VCaP (cell line): ENCODE results near the gene ZNF573.
"Not testable (repeated sequence)": the region's sequence is repeated elsewhere in the genome, so short reads cannot be mapped to it uniquely, and the experiment has no call there.

Experiments
- H3K27ac ChIP-seq: fragments of 450-650 bp; 2 replicates; pipeline ENCODE4 v1.5.1; 2017
- CTCF ChIP-seq: fragments of 450-650 bp; conservative IDR thresholded peaks from 2 replicates; pipeline ENCODE4 v1.5.1; 2017; ENCODE audit warnings: mild to moderate bottlenecking, moderate library complexity

The ZNF573 gene

GRCh38 chr19:37779127-37780005 lies at the start of gene ZNF573:
Gene ZNF573 (minus strand): TSS chr19:37779586. CDS start chr19:37773729, 5,857 bp downstream.
- peak within 1 kb of the TSS; percentile 85 for H3K27ac ChIP-seq
- no peak; the same call in 1 of the 2 replicates for TF ChIP-seq CTCF

- no peak for TF ChIP-seq CTCF
- no peak overlapping the region for H3K27ac ChIP-seq
Observed at GRCh38 chr19:37817180-37817981, 38.0 kb upstream of the ZNF573 start.

GRCh38 chr19:37815611-37816010 lies 36.2 kb upstream of the ZNF573 start:
- H3K27ac ChIP-seq: not testable (repeated sequence)

GRCh38 chr19:37813340-37813739 lies 34.0 kb upstream of the ZNF573 start:
- H3K27ac ChIP-seq: no peak overlapping the region
- no peak for TF ChIP-seq CTCF

- no peak overlapping the region for H3K27ac ChIP-seq
- TF ChIP-seq CTCF: no peak
Observed at GRCh38 chr19:37809366-37809765, 30.0 kb upstream of the ZNF573 start.

- TF ChIP-seq CTCF: no peak
Observed at GRCh38 chr19:37803249-37803840, 24.0 kb upstream of the ZNF573 start.

GRCh38 chr19:37790244-37790925 lies 11.0 kb upstream of the ZNF573 start:
- H3K27ac ChIP-seq: no peak overlapping the region
- no peak for TF ChIP-seq CTCF

More at GRCh38 chr19:37803249-37803840, 24.0 kb upstream of the ZNF573 start:
- no peak overlapping the region for H3K27ac ChIP-seq
